Left lung (tissue), 10 donors: ENCODE measurements around the gene MATK. TPM values are rescaled to one million over a fixed set of nuclear protein-coding genes. Genes with fewer than 3 reads are reported as not detected.

Experiments
- ATAC-seq: fragments of 200-7000 bp; cut with Tn5 transposase; one replicate; pipeline ENCODE4 v1.9.1; 2020; ENCODE audit warnings: moderate library complexity
- DNase-seq, 4 donors: peaks; one replicate each; pipeline ENCODE4 v3.0.0-alpha.2; 2013 to 2020
- H3K27ac ChIP-seq, 2 donors: fragments of 200-600 bp; sonication (generic) in 1 of 2; one replicate each; pipeline versions ENCODE4 v1.5.0 to v1.8.0; 2020 to 2021
- H3K27me3 ChIP-seq, 2 donors: fragments of 200-600 bp; sonication (generic) in 1 of 2; one replicate each; pipeline versions ENCODE4 v1.5.0 to v1.8.0; 2020 to 2021
- H3K36me3 ChIP-seq, 2 donors: fragments of 200-600 bp; sonication (generic) in 1 of 2; one replicate each; pipeline versions ENCODE4 v1.5.0 to v1.8.0; 2020 to 2021
- H3K4me1 ChIP-seq, 2 donors: fragments of 200-600 bp; one replicate each; pipeline ENCODE4 v1.8.0; 2021
- H3K4me3 ChIP-seq, 2 donors: fragments of 200-600 bp; sonication (generic) in 1 of 2; one replicate each; pipeline versions ENCODE4 v1.5.0 to v1.8.0; 2020 to 2021; ENCODE audit warnings: mild to moderate bottlenecking in 1 of 2
- H3K9me3 ChIP-seq, 2 donors: fragments of 200-600 bp; sonication (generic) in 1 of 2; one replicate each; pipeline versions ENCODE4 v1.5.0 to v1.8.0; 2020 to 2021
- intact Hi-C, 2 donors: fragments of 100-400 bp; cut with DNase I; formaldehyde crosslinking; loops; one replicate each; pipeline versions ENCODE4 v1.11.2 to v1.14.2; 2022
- polyA plus RNA-seq, 6 donors: library from polyadenylated mRNA; unstranded; fragments of 120-200 nt; gene quantifications; one replicate each; pipeline ENCODE4 v1.2.1, GENCODE V29; 2013; ENCODE audit not compliant: insufficient read length in 6 of 6
- total RNA-seq, 2 donors: library from RNA; stranded (reverse); fragmentation: NEBNext Ultra II Directional; extraction: Animal tissue kit (Norgen Biotek cat#: 25700); gene quantifications; one replicate each; pipeline ENCODE4 v1.2.1, GENCODE V29; 2021
- TF ChIP-seq, protein P1 (sequence below), 2 donors: fragments of 200-600 bp; sonication (generic) in 1 of 2; IDR thresholded peaks; one replicate each; pipeline versions ENCODE4 v1.5.0 to v1.8.0; 2021; ENCODE audit warnings: antibody characterized with exemption in 2 of 2
- donor health status: DM: no; HTN: yes; CAD: no.
- donor health status: DM: no; HTN: no; CAD: no.

The MATK gene
- total and polyA plus RNA-seq, 8 donors = 1.1 to 9.1 (median 1.9) TPM

DNA sequence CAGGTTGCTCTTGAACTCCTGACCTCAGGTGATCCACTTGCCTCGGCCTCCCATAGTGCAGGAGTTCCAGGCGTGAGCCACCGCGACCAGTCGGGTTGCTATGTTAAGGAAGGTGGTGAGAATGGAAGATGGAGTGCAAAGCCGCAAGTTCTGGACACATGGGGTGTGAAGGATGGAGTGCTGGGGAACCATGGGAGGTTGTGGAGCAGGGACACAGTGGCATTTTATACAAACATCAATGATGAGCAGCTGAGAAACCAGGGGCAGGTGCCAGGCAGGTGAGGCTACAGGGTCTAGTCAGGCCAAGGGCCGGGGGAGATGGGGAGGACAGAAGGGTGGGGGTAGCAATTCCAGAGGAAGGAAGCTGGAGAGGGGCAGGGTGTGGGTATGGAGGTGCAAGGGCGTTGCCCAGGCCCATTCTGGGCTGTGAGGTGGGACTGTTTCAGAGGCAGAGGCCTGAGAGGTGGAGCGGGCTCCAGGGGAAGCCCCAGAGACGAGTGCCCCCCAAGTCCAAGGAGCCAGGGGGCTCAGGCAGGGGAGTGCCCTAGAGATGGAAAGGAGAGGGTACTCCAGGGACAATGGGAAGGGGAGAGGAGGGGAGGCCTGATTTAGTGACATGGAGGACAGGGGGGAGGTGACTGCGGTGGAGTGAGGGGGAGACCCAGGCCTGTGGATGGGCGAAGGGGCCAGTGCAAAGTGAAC, 12.2 kb downstream of the MATK start:
- H3K27ac ChIP-seq = no peak overlapping the region
- H3K36me3 ChIP-seq = peaks cover 0 to 13% of the 10 kb centered on the region in 2 donors
- H3K4me1 ChIP-seq = no peaks in the 10 kb centered on the region
- ATAC-seq = no peak
- no peak overlapping the region for H3K4me3 ChIP-seq
- intact Hi-C loops = no loop called here
- no peak for DNase-seq
- TF ChIP-seq, protein P1, sequence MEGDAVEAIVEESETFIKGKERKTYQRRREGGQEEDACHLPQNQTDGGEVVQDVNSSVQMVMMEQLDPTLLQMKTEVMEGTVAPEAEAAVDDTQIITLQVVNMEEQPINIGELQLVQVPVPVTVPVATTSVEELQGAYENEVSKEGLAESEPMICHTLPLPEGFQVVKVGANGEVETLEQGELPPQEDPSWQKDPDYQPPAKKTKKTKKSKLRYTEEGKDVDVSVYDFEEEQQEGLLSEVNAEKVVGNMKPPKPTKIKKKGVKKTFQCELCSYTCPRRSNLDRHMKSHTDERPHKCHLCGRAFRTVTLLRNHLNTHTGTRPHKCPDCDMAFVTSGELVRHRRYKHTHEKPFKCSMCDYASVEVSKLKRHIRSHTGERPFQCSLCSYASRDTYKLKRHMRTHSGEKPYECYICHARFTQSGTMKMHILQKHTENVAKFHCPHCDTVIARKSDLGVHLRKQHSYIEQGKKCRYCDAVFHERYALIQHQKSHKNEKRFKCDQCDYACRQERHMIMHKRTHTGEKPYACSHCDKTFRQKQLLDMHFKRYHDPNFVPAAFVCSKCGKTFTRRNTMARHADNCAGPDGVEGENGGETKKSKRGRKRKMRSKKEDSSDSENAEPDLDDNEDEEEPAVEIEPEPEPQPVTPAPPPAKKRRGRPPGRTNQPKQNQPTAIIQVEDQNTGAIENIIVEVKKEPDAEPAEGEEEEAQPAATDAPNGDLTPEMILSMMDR (IDR thresholded peaks at IDR 0.05) = no peak
- no peaks in the 10 kb centered on the region for H3K27me3 ChIP-seq
- H3K9me3 ChIP-seq = no peaks in the 10 kb centered on the region

DNA sequence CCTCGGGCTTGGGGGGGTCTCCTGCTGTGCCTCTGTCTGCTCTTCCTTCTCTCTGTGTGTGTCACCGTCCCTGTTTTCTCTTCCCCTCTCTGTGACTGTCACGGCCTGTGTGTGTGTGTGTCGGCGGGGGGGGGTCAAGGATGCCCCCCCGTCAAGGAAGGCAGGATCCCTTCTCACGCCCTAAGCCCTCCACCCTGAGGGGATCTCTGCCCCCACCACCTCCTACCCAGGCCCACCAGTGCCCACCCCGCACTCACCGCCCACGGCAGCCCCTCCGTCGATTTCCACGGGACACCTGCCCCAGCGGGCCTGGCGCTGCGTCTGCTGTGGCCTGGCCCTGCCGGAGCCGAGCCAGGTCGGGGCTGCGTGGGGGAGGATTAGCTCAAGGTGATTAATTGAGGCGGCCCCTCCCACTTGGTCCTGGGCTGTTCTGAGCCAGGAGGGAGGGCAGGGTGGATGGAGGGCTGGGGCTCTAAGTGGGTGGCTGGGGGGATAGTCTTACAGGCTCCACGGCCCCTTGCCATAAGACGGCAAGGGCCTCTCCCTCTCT, 14.2 kb downstream of the MATK start, which contains the start of gene RAX2:
Gene RAX2, minus strand, starts transcription at position 323 of the 550 bp plus-strand sequence. CDS start 486 bp downstream, outside the sequence.
- intact Hi-C loops = no loop called here
- peaks cover 0 to 33% of the 10 kb centered on the region in 2 donors for H3K36me3 ChIP-seq
- H3K4me3 ChIP-seq = no peak within 1 kb of the TSS
- H3K4me1 ChIP-seq = no peaks in the 10 kb centered on the region
- no peak for ATAC-seq
- TF ChIP-seq, protein P1 (IDR thresholded peaks at IDR 0.05) = no peak
- DNase-seq = peak in 1 of 4 donors; percentile 57
- H3K9me3 ChIP-seq = no peaks in the 10 kb centered on the region
- H3K27ac ChIP-seq = no peak within 1 kb of the TSS
- H3K27me3 ChIP-seq = no peaks in the 10 kb centered on the region

DNA sequence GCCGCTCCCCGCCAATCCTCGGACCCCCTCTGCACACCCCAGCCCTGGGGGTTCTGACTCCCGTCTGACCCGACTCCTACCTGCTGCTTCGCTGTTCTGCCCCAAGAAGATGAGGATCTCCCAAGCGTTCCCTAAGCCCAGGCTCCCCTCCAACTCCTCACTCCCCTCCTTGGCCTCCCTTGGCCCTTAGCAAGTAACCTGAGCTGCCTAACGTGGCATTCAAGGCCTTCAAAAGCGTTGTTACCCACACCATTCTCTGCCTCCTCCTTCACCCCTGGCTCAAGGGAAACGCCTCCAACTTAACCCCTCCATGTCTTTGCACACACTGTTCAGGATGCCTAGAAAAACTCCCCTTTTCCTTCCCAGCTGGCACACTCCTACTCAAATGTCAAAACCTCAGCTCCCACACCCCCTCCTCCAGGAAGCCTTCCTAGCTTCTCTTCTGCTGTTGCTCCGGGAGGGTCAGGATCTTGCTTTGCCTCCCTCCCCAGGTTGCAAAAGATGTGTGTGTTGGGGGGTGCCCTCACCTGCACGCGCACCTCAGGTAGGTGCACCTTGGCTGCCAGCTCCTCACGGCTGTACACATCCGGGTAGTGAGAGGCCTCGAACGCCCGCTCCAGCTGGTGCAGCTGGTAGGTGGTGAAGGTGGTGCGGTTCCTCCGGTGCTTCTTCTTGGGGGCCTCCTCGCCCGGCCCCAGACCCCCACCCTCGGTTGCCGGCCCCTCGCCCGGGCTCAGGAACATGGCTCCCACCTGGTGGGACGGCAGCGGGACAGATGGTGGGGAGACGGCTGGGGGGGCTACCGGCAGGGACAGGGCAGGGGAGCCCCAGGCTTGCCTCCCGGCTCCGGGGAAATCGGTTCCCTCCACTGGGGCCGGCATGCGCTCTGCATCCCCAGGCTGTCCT, 14.9 kb downstream of the MATK start:
- intact Hi-C loops = no loop called here
- TF ChIP-seq, protein P1 (IDR thresholded peaks at IDR 0.05) = no peak
- no peaks in the 10 kb centered on the region for H3K9me3 ChIP-seq
- H3K27ac ChIP-seq = no peak overlapping the region
- peaks cover 0 to 7% of the 10 kb centered on the region in 2 donors for H3K4me1 ChIP-seq
- ATAC-seq (no peak), DNase-seq (peak in 1 of 4 donors; percentile 69)
- H3K36me3 ChIP-seq = peaks cover 0 to 40% of the 10 kb centered on the region in 2 donors
- no peaks in the 10 kb centered on the region for H3K27me3 ChIP-seq
- H3K4me3 ChIP-seq = no peak overlapping the region

DNA sequence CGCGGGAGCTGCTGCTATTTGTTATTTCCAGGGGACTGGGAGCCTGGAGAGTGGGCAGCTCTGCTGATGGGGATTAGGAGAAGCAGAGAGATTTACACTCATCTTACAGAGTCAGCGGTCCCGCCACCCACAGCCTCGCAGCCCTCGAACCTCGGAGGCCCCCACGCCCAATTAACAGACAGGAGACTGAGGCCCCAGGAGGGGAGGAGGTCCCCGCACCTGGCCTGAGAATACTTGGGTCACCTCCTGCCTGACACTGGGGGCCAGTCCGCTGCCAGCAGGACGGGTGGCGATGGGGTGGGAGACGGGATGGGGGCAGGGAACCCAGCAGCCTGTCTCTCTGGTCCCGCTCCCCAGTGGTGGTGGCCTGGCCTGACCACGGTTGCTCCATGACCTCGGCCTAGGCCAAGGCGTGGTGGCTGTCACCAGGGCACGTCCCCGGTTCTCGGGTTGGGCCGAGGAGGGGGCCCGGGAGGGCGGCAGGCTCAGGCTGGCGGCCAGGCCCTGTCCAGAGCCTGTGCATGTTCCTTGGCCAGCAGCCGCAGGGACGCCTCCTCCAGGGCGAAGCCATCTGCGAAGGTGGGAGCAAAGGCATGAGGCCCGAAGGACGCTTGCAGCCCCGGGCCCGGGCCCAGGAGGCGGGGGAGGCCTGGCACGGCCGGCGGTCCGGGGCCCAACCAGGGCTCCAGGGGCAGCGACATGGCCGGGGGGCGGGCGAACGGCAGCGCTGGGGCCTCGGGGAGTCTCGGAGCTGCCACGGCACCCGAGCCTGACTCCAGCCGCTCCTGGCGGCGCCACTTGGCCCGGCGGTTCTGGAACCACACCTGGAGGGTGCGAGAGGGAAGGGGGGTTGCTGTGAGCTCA, 15.8 kb downstream of the MATK start:
- intact Hi-C loops = no loop called here
- Histone ChIP-seq H3K27ac (no peak overlapping the region), H3K36me3 (peaks cover 0 to 49% of the 10 kb centered on the region in 2 donors), H3K4me1 (peaks cover 0 to 9% of the 10 kb centered on the region in 2 donors), H3K4me3 (no peak overlapping the region), H3K9me3 (no peaks in the 10 kb centered on the region), H3K27me3 (no peaks in the 10 kb centered on the region)
- ATAC-seq (no peak), DNase-seq (peak in 1 of 4 donors; percentile 72)
- TF ChIP-seq, protein P1 (IDR thresholded peaks at IDR 0.05) = no peak
